Stimulated activated naive CD4-positive, alpha-beta T cell (primary cell): Measurements from ENCODE around the gene ZNF775.

Experiments
- DNase-seq, 6 experiments: peaks; one replicate each; lab custom pipeline; 2025; lab: John Stamatoyannopoulos, UW

Gene ZNF775

DNA sequence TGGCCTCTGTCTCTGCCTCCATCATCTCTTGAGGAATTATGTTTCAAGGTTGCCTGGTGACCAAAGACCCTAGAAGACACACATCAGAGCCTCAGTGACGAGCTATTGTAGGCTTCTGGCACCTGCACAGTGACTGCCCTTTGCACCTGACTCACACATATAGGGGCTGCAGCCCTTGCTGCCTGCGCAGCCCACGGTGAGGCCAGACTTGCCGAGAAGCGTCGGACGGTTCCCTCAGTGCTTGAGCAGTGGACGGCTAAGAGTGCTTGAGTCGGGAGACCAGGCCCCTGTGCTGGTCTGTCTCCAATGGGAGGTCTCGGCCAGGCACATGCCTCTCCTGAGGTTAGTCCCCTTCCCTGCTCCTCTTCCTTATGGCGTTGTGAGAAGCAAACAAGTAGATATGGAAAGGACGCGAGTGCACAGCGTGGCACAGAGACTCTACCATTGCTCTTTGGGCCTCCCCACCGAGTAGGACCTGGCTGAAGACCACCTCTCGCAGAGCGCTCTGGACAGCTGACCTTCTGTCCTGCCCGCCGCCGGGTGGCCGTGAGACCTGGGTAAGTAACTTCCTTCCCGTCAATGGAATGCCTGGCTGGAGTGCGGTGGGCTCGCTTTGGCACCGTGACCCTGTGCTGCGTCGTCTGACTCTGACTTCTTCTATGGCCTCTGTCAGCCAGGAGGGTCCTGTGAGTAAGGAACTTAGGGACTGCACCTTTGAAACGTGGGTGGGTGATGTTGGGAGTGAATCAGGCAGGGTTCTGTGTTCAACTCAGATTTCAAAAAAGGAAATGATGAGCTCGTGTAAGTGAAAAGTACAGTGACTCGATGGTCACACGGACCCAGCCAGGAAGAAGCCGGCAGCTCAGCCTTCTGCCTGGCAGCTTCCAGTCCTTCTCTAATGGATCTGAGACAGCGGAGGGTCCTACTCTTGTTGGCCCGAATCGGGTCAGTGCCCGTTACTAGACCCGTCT lies 33.7 kb downstream of the ZNF775 start:
- DNase-seq, result no peak

DNA sequence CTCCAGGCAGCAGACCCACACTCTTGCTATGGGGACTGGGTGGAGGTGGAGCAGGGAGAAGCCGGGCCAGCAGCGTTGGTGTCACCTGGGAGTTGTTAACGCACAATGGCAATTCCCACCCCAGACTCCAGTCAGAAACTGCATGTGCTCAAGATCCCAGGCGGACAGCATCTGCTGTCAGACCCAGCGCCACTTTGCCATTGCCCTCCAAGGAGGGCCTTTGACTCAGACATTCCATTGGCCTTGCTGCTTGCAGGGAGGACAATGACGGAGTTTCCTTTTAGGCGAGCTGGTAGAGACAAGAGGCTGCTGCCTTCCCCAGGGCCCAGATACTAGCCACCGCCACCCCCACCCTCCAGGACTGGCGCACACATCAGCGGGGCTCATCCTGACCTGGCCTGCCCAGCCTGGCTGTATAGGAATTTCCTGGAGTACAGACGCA lies 34.5 kb downstream of the ZNF775 start:
- no peak for DNase-seq

DNA sequence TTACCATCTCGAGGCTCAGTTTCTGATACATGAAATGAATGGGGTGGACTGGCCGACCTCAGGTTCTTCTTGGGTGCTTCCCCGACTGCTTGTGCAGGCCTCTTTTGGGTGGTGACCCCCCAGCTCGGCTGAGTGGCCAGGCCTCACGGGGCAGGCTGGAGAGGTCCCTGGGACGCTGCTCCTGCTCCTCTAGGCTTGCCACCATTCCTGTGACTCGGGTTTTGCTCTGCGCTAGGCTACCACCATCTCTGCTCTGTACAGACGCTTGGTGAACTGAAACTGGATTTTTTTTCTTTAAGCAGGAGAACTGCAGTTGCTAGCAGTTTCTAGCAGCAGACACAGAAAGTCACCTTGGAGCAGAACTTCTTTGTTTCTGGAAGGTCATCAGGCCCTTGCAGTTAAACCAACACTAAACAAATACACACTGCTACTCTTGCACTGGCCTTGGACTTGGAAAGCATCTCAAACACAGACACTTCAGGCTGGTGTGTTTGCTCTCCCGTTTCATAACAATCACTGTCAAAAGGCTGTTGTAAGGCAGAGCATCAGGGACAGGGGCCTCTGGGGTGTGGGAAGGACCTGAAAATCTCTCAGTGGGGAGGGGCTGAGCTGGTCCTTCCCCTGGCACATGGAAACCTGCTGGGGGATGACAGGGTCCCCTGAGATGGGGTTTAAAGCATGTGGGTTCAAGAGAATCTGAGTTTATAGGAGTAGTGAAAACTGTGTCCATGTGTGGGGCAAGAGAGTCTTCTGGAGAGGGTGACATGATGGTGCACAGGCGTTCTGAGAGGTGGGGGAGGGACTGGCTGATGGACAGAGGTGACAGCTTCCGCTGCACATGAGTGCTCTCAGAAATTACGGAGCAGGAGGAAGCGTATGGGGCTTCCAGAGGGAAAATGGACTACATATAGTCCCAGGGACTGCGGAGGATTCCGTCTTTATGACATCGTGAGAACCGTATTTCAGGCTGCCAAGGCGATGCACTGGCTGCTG lies 36.3 kb downstream of the ZNF775 start:
- DNase-seq, result no peak

DNA sequence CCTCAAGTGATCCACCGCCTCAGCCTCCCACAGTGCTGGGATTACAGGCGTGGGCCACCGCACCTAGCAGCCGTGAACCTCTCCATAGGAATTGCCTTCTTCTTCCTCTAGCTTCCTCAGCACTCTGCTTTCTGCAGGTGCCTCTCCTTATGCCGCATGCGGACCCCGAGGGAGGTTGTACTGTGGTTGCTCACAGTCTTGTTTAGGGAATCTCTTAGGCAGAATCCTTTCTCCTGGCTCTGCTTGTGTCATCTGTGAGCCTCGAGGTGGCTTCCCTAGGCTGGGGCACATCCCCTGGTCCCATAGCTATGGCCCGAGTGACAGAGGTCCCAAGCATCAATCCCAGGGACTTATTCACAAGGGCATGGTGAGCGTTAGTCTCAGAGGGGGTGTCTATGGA lies 38.1 kb downstream of the ZNF775 start:
- DNase-seq, result no peak

DNA sequence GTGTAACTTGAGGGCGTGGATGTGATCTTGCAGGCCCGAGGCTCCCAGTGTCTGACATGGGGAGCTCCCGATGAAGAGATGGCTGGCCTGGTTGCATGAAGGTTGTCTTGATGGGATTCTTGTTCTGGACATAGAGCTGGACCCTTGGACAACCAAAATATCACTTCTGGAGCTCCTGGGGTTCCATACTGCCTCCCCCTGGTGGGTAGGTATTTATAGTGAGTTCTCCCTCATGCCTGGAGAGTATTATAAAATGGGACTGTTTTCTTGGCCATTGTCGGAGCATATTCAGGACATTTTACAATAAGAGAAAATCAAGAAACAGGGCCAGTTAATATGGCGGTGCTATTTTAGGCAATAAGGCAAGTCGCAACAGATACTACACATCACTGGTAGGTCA lies 38.7 kb downstream of the ZNF775 start:
- no peak for DNase-seq

DNA sequence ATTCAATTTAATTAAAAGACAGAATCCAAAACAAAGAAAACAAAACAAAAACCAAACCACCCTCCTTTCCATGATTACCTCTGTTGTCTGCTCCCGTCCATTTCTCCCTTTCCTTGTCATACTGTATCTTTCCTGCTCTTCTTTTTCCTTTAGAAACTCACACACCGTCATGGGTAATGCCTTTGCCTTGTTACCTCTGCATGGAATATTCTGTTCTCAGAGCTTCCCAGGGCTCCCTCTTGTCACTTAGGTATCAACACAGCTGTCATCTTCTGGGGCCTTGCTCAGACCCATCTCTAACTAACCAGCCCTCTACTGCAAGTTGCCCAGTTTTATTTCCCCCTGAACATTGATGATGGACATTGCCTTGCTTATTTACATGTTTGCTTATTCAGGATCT lies 41.1 kb downstream of the ZNF775 start:
- no peak for DNase-seq

DNA sequence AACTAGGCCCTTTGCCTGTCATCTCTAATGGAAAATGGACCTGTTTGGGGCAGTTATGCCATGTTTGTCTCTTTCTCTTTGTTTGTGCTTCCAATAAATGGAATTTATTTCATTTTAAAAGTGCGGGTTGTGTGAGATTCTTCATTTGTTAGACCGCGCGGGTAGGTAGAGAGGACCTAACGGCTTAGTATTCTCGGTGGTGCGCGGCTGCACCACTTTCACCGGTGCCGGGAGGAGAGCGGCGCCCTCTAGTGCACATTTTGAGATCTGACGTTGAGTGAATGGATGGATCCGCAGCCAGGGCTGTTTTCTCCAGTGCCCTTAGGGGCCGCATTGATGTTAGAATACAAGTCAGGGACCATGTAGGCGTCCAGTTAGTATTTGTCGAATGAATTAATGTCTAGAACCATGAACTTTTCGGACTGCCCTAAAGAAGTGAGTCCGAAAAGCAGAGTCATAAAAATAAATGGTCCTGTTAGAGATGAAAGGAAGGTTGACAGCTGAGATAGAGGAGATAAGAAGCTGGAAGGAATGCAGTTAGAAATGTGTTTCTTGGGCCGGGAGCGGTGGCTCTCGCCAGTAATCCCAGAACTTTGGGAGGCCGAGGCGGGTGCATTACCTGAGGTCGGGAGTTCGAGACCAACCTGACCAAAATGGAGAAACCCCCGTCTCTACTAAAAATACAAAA lies 42.0 kb downstream of the ZNF775 start:
- DNase-seq, result peak; percentile 61 to 85 (median 72)

DNA sequence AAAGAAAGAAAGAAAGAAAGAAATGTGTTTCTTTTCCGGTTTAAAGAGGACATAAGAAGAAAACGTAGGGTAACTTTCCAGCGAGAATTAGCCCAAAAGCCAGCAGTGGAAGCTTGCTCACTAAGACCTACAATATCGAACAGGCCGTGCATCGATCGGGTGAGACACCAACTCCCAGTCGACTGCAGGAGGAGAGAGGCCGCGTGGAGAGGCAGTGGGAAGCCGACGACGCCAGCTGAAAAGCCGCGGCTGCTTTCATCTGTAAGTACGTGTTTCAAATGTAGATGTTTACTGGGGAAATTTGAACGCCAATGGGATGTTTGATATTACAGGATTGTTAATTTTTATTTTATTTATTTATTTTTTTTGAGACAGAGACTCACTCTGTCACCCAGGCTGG lies 42.7 kb downstream of the ZNF775 start:
- no peak for DNase-seq

DNA sequence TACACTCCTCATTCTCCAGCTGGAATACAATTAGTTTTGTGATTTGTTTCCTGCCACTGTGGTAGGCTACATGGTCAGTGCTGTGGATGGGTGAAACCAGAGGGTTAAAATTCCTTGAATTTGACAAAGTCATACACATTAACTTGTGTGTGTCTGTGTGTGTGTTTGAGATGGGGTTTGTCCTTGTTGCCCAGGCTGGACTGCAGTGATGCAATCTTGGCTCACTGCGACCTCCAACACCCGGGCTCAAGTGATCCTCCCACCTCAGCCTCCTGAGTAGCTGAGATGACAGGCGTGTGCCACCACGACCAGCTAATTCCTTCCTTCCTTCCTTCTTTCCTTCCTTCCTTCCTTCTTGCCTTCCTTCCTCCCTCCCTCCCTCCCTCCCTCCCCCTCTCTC lies 46.5 kb downstream of the ZNF775 start:
- no peak for DNase-seq

DNA sequence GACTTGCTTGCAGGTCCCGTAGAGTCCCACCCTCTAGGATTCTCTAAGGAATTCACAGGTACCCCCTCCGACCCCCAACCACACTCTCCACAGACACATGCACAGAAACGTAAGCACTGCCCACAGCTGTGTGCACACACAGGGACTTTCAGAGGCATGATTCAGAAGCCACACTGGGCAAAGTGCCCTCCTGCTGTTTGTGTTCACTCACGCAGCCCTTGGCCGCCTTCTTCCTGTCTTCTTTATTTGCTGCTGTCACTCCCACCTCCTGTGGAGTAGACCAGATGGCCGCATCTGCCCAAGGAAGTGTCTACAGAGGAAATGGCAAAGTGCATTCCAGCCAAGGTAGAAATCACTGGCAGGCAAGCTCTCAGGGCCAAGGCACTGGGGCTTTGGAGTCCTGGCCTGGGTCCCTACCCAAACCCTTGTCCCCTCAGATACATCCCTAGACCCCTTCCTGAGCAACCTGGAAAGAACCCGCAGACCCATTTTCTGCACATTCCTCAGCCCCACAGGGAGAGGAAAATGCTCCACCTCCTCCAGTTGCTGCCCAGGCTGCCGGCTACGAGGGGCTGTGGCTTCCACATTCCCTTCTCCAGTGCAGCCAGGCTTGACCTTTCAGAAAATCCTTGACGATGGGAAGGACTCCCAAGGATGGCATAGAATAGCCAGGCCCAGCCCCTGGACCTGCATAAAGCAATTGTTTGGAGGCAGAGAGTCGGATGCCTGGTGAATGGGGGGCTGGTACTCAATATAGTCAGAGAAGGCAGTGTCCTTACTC lies 49.7 kb downstream of the ZNF775 start:
- DNase-seq, result no peak

DNA sequence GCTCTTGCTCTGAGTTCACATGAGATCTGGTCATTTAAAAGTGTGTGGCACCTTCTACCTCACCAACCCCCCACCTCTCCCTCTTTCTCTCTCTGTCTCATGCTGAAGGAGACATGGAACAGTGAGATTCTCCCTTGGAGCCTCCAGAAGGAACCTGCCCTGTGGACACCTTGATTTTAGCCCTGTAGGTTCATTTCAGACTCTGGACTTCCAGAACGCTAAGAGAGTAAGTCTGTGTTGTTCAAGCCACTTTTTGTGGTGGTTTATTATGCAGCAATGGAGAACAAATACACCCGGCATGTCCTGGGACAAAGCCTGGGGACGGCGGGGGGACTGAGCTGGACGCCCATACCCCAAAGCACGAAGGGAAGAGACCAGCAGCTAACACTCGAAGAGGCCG lies 50.6 kb downstream of the ZNF775 start:
- no peak for DNase-seq

DNA sequence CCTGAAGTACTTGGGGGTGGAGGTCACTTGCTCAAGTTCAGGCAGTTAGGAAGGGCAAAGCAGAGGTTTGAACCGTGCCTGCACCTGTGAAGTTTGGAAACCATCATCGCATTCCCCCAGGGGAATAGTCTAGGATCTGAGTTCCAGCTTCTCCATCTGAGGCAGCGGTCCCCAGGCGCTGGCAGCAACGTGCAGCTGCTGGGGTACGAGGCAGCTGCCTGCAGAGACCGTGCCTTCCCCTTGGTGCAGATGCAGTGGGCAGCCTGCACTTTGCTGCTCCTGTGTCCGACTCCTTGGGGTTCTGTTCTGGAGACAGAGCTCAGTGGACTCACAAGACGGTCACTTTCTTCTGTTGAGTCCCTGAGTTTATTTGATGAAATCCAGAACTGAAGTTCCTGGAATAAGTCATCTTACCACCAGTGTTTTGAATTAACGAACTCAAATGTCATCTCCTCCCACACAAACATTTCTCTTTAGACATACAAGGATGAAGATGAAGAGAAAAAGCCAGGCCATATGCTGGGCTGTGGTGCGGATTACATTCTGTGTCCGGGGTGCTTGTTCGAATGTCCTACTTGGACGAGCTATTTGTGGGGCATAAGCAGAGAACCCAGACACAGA lies 51.4 kb downstream of the ZNF775 start:
- no peak for DNase-seq

DNA sequence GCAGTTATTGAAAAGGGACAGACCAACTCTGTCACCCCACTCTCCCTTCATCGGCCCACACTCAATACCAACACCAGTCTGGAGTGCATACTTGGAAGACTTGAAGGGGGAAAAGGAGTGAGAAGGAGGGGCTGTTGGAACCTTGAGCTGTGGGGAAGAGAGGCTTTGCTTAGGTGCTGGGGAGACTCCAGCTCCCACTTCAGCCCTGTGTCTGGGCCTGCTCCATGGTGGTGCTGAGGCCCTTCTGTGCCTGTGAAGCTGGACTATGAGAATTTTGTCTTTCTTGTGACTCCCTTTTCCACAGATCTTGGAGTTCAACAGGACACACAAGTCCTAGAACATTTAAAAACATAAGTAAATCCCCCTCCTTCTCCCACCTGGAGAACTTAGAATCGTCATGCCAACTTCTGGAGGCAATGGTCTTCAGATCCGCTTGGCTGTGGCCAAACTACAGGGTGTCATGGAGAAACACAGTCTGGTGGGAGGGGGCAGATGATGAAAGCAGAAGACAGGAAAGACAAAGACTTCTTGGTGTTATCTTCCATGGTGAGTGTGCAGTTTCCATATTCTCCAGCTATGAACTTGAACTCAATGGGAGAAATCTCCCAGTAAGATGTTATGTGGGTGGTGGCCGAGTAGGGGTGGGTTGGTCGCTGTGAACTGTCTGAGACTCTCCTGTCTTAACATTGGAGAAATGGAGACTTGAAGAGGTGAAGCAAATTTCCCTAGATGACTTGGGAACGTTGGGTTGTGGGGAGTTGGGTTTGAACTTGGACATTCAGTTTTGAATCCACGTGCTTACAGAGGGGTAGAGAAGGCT lies 52.9 kb downstream of the ZNF775 start:
- DNase-seq, result no peak

DNA sequence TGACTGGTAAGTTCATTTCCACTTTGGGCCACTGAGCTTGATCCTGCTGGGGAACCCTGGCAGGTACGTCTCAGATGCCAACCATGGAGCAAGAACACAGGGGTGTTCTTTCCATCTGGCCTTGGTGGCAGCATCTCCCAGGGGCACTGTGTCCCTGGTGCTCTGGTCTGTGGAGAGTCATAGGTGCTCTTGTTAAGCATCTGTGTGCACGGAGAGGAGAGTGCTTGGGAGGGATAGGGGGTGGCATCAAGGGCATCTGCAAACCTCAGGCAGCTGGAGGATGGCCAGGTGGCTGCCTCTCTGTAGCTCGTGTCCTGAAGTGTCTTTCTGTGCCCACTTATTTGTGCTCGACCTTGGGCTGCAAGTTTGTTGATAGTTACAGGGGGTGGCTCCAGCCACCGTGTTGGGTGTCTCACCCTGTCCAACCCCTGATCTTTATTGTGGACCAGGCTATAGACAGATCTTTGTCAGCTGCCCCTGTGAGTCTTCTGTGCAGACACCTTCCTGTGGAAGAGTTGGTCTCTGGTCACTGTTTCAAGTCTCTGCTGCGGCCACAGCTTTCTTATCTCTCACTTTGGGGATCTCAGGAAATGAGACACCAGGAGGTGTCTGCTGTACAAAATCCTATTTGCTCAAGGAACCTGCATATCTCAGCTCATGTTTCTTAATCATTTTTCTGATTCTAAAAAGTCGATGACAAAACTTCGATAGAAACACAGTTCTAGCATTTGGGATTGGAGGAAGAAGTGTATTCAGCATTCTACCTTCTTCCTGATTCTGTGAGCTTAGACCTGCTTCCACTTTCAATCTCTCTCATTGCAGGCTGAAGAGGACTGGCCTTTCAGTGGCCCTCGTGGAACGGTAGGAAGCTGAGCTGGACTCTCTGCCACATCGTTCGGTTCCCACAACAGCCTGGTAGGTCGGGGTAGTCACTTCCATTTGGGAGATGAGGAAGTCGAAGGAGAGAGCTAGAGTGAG lies 54.1 kb downstream of the ZNF775 start:
- DNase-seq, result no peak

DNA sequence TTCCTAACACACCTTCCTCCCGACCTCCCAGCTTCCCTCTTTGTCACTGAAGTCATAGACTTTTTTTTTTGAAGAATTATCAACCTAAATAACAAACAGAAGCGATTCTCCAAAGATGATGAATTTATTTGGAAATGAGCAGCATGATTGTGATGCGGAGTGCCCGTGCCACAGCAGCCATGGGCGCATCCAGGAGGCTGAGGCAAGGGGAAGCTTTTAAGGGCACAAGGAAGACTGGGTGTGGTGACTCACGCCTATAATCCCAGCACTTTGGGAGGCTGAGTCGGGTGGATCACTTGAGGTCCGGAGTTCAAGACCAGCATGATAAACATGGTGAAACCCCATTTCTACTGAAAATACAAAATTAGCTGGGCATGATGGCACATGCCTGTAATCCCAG lies 55.1 kb downstream of the ZNF775 start:
- no peak for DNase-seq

DNA sequence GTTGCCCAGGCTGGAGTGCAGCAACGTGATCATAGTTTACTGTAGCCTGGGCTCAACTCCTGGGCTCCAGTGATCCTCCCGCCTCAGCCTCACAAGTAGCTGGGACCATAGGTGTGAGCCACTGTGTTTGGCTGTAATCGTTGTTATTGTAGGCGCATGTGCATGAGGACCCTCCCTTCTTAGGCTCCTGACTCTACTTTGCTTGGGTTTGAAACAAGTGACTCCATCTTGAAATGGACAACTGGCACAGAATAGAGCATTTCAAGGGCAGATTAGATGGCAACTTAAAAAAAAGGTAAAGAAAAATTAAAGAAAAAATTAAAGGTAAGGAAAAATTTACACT lies 55.9 kb downstream of the ZNF775 start:
- DNase-seq, result no peak

DNA sequence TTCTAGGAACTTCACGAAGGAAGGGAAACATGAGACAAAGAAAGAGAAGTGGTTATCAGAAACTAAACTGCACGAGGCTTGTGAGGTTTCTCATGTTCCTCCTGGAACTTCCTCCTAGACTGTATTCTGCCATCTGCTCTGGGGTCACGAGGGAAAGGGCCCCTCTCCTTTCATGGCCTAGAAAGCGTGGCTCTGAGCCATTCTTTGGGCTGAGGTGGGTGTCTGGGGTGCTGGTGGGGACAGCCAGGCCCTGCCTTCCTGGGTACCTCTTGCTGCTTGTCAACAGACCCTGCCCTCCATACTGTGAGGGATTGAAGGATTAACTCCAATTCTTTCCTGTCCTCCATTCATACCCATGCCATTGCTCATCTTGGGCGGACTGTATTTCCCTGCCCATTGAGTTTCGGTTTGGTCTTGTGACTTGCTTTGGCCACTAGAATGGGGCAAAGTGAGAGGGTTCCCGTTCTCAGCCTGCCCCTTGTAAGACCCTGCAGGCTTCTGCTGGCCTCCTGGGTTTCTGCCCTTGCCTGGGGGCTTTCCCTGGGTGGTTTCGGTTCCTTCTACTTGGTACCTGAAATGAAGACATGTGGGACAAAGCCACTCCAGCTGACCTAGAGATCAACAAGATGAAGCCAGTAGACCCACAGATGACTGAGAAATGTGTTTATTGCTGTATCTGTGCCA lies 56.4 kb downstream of the ZNF775 start:
- no peak for DNase-seq

DNA sequence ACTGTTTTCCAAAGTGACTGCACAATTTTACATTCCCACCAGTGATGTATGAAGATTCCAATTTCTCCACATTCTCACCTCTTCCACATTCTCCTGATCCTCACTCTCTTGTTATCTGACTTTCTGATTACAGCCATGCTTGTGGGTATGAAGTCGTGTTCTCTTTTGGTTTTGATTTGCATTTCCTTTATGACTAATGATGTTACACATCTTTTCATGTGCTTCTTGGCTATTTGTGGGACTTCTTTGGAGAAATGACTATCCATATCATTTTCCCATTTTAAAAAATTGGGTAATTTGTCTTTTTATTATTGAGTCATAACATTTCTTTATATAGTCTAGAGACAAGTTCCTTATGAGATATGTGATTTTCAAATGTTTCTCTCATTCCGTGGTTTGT lies 60.8 kb downstream of the ZNF775 start:
- no peak for DNase-seq
